GM21447 (cell line): ENCODE data around the gene DDX10.
"Not testable (repeated sequence)": the region's sequence is repeated elsewhere in the genome, so short reads cannot be mapped to it uniquely, and the experiment has no call there.

Source experiments
- ATAC-seq: cut with Tn5 transposase; IDR thresholded peaks from one replicate; pipeline ENCODE4 v1.9.1; 2021; ENCODE audit not compliant: unreplicated experiment

DDX10 gene

DNA sequence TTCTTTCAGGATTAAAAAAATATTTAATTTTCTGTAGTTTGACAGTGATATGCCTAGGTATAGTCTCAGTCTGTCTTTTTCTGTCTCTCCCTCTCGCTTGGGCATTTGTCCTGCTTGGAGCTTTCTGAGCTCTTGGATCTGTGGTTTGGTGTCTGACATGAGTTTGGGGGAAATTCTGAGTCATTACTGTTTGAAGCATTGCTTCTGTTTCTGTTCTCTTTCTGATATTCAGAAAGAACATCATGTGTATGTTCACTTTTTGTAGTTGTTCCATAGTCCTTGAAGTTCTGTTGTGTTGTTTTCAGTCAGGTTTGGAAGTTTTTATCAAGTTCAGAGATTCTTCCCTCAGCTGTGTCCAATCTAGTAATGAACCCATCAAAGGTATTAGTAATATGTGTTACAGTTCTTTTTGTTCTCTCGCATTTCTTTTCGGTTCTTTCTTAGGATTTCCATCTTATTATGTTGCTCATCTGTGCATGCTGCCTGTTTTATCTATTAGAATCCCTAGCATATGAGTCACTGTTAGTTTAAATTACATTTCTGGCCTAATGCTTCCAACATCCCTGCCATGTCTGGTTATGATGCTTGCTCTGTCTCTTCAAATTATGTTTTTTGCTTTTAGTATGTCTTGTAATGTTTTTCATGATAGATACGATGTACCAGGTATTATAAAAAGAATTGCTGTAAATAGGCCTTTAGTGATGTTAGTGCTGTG, 48.4 kb downstream of the DDX10 start:
- peak; percentile 53 for ATAC-seq

DNA sequence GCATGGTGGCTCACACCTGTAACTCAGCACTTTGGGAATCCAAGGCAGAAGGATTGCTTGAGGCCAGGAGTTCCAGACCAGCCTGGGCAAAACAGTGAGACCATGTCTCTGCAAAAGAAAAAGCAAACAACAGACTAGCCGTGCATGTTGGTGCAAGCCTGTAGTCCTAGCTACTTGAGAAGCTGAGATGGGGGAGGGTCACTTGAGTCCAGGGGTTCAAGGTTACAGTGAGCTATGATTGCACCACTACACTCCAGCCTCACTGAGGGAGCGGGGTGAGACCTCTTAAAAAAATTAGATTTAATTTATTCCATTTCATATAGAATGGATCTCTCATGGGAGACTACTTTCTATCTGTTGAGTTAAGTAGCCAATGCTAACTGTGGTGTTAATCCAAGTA, 50.4 kb downstream of the DDX10 start:
- no peak for ATAC-seq

DNA sequence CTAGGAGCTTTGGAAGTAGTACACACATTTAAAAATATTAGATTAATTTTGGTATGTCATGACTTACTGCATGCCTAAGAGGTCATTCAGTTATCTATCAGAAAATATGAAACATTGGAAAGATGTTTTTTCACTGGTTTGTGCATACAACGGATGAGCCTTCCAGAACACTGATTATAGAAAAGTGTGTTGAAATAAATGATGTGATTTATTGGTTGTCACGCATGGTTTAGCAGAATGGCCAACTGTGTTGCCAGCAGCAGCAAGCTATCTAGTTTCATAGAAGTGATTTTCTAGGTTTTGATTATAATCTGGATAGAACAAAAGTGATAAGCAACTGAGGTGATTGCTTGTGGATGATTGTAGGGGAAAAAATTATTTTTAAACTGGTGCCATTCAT, 53.6 kb downstream of the DDX10 start:
- ATAC-seq = no peak

DNA sequence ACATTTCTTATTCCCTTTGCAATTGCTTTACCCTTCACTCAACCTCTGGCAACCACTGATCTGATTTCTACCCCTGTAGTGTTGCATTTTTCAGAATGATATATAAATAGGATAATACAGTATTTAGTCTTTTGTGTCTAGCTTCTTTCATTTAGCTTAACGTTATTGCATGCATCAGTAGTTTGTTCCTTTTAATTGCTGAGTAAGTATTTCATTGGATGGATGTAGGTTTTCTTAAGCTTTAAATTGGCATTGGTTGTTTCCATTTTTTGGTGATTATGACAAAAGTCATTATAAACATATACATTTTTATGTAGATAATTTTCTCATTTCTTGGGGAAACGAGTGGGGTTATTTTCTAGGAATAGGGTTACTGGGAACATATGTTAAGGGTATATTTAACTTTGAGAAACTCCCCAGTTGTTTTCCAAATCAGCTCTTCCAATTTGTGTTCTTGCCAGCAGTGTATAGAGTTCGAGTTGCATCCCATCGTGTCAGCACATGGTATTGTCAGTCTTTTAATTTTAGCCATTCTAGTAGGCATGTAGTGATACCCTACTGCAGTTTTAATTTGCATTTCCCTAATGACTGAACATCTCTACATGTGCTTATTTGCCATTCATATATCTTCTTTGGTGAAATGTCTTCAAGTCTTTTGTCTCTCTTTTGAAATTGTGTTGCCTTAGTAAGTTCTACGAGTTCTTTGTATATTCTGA, 60.3 kb downstream of the DDX10 start:
- ATAC-seq = no peak

DNA sequence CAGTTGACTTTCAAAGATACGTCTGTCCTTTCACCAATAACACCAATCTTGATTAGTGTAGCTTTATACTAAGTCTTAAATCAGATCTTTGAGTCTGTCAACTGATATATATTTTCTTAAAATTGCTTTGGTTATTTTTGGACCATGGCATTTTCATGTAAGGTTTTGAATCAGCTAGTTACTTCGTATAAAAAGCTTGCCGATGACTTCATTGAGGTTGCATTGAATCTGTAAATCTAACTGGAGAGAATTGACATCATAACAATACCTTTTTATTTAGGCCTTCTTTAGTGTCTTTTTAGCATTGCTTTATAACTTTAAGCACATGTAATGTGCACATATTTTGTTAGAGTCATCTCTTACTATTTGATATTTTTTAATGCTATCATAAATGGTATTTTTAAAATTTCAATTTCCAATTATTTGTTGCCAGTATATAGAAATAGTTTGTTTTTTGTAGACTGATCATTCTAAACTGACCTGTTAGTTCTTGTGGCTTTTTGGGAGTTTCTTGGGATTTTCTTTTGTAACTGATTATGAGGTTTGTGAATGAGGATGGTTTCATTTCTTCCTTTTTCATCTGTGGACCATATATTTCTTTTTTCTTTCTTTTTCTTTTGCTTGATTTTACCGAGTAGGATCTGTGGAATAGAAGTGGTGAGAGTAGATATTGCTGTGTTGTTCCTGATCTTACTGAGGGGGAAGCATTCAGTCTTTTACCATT, 61.4 kb downstream of the DDX10 start:
- ATAC-seq = no peak

DNA sequence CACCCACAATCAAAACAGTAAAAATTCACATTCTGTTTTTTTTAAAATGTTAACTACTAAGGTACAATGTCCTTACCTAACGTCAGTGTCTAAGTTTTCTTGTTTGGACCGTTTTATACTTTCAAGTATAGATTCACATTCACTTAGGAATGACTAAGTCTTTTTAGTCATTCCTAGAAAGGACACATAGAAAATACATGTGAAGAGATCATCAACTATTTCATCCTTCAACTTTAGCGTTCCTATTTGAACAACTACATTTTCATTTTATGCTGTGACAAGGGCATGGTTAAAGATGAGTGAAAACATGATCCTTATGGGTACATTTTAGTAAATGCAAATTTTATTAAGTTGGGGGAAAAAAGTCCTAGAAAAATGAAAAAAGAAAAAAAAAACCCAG, 62.8 kb downstream of the DDX10 start:
- ATAC-seq = no peak

DNA sequence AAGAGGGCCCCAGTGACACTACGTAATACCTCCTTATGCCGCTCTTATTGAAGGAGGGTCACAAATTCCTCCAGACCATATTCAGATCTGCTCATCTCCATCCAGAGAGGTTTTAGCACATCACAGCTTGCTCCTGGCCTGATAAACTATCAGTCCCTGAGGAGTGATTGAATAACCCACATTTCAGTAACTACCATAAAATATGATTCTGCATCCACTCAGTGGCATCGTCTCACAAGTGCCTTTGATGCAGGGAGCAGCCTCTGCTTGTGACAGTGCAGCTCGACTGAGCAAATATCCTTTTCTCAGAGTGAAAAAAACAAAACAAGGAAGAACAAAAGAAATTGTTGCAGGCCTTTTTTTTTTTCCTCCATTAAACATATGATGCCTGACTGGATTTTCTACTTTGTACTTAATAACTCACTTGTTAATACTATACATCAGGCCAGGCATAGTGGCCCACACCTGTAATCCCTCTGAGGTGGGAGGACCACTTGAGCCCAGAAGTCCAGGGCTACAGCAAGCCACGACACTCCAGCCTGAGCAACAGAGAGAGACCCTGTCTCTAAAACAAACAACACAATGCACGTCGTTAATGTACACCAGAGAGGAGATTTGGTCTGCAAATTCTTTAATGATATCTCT, 64.5 kb downstream of the DDX10 start:
- ATAC-seq = no peak

DNA sequence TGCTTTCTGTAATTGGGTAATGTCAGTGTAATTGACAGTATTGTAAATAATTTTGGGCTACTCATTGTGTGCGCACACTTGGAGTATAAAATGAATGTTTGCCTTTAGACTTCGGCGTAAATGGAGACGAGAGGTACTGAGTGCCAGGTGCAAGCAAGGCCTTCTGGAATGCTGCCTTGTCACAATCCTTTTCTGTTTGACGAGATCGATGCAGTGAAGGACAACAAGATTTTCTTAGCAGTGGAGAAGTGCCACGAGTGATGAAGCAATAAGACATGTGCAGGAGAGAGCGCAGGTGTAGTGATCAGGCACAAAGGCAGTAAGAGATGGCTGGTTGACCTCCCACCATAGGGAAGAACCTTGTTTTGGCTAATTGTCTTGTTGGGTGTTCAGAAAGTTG, 67.5 kb downstream of the DDX10 start:
- ATAC-seq = no peak

DNA sequence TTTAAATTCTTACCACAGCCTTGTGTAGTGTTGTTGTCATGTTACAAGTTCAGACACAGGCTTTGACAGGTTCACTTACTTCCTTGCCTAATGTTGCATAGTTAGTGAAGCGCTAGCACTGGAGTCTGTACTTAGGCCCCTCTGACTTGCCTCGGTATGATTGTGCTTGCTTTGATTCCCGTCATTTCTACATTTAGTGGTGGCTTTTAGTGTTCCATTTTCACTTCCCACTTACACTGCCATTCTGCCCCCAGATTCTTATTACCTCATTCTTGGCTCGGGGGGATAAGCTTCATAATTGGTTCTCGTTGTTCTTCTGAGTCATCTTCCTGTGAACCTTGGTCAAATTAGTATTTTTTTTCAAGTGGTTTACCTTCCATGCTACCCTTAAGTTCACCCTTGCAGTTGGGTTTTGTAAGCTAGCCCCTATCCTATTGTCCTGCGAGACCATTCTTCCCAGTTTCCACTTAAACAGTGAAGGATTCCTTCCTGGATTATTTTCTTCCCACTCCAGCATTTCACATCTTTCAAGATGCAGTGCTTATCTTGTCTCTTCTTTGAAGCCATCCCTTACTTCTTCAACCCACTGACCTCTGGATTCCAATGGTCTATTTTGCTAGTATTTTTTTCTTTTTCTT, 68.7 kb downstream of the DDX10 start:
- ATAC-seq = peak; percentile 88

DNA sequence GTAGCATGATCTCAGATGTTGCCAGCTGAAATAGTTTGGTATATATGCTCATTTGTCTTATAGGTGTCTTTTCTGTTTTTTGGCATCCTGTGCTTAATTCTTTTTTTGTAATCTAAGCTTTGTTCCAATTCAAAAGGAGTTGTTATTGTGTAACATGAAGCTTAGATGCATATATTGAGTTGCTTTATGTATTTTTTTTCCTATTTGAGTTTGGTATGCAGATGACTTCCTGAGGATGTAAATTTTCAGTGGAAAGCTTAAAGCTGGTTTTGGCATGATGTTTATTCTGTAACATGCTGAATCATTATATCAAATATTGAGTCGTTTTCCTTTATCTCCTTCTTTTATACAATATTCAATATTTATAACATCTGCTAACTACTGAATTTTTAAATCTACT, 69.4 kb downstream of the DDX10 start:
- no peak for ATAC-seq

DNA sequence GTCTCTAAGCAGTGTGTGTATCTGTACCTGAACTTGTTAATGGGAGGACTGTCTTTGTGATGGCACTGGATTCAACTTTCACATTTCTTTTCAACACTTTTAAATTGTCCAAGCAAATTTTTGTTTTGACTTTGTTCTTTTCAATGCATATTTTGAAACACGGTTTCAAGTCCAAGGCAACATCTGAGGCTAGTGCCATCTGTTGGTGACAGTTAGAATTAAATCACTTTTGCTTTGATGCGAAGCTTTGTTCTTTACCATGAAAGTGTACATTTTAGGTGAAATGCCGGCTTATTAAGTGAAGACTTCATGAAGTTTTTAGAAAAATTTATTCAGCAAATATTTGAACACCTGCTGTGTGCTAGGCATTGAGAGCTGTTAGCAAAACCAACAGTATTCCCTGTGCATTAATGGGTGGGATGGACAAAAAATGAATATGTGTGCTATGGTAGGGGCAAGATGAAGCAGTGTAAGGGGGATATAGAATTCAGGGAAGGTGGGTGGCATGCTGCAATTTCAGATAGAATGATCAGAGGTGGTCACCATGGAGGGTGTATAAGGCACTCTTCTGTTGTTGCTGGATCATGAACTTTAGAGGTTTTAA, 70.2 kb downstream of the DDX10 start:
- ATAC-seq = no peak

DNA sequence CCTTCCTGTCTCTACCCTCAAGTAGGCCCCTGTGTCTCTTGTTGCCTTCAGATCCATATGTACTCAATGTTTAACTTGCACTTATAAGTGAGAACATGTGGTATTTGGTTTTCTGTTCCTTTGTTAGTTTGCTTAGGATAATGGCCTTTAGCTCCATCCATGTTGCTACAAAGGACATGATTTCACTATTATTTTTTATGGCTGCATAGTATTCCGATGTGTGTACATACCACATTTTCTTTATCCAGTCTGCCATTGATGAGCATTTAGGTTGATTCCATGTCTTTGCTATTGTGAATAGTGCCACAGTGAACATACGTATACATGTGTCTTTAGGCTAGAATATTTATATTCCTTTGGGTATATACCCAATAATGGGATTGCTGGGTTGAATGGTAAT, 75.3 kb downstream of the DDX10 start:
- ATAC-seq = not testable (repeated sequence)

DNA sequence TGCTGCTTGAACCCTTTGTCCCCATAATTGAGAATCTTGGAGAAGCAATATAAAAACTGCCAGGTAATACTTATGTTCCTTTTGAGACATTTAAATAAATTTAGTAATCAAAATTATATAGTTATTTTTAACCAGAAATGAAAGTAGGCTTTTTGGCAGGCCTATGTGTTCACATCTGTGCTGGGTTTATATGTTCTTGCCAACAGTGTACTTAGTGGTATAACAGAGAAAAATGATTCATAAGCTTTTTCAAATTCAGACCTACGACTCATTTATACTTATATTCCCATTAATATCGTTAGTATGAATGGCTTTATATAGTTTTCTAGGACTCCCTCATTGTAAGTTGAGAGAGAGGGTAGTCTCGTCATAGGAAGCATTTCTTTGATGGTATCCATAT, 79.0 kb downstream of the DDX10 start:
- no peak for ATAC-seq

DNA sequence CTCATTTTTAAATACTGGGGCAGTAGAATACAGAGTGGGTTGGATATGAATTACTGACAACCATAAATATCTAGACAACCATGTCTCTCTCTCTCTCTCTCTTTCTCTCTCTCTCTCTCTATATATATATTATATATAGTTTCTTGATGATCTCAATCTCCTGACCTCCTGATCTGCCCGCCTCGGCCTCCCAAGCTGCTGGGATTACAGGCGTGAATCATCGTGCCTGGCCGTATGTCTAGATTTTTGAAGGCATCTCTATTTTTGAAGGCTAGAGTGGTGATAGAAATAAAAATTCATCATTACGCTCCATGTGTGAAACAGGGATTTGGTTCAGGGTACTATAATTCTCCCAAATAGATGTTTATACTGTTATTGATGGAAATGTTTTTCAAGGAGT, 84.1 kb downstream of the DDX10 start:
- no peak for ATAC-seq

DNA sequence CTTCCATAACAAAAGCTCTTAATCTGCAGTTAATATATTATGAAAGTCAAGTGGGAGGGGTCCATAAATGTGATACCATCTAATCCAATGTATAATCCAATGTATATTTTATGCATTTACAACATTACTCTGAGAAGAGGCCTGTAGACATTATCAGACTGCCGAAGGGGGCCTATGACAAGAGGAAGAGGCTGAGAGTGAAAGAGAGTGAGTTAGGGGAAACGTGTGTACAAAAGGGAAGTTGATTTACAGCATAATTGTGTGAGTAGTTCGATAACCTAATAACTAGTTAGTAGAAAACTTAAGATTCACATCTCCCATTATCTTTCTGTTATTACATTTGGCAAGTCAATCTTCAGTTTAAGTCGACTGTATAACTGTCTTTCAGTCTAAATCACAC, 86.6 kb downstream of the DDX10 start:
- peak; percentile 60 for ATAC-seq

DNA sequence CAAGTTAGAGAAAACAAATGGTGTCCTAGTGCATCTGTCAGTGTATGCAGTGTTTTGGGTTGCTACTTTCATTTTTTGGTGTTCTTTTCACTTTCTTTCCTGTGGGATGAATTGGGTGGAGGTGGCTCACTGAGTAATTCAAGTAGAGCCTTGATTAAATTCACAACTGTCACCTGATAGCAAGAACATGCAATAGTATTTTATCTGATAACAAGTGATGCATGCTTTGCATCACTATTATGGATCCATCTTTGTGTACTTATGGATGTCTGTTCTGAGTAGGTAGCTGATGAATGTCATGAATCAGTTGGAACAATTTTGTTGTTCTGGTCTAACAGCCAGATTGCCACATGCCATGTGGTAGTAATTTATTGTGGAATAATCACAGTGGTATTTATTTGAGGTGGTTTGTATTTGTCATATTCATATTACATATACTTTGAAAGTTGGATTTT, 87.5 kb downstream of the DDX10 start:
- no peak for ATAC-seq

DNA sequence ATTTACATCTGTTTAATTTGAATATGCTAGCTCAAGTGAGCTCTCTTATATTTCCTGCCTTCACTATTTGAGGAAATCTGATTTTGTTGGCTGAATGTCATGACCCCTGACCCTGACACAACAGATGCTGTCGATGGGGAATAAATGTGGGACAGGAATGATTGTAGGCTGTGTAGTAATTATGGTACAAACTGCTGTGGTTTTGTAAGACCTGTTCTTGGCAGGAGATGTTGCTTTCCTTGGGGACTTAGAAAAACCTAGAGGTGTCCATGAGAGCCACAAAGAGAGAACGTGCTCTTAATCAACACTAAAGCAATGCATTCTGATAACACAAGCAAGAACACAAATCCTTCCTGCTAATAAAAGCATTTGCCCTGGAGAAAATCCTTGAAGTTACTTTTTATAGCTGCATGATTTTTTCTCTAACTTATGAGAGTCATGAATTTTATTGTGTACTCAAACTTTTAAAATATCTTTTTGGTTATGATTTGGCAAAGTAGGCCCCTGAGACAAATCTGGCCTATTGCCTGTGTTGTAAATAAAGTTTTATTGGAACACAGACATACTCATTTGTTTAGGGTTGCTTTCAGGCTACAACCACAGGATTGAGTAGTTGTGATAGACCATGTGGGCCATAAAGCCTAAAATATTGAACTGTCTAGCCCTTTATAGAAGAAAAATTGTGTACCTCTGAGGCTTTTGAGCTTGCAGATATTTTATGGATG, 90.2 kb downstream of the DDX10 start:
- no peak for ATAC-seq

DNA sequence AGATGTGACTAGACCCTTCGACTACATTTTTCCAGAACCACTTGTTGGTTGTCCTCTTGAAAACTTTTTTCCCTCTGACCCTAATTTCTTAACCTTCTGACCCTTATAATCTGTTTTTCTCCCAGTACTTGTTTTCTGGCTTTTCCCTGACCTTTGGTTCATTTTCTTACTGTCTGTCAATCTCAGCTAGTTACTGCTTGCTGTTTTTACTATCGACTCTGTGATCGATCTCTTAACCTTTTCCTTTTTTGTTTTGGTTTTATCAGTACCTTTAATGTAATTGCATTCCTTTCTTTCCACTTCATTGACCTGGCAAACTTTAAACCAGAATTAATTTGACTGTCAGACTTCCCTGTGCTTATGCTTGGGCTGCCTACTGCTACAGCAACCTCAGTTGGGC, 92.8 kb downstream of the DDX10 start:
- ATAC-seq = no peak

DNA sequence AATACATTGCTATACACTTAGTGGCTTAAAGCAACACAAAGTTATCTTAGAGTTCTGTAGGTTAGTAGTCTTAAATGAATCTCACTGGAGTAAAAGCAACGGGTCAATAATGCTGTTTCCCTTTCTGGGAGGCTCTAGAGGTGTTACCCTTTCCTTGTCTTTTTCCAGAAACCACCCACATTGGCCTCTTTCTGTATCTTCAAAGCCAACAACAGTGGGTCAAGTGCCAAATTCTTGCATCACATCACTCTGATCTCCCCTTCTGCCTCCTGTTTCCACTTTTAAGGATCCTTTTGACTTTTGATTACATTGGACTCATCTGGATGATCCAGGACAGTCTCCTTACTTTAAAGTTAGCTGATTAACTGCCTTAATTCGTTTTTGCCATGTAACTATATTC, 93.6 kb downstream of the DDX10 start:
- ATAC-seq = no peak

DNA sequence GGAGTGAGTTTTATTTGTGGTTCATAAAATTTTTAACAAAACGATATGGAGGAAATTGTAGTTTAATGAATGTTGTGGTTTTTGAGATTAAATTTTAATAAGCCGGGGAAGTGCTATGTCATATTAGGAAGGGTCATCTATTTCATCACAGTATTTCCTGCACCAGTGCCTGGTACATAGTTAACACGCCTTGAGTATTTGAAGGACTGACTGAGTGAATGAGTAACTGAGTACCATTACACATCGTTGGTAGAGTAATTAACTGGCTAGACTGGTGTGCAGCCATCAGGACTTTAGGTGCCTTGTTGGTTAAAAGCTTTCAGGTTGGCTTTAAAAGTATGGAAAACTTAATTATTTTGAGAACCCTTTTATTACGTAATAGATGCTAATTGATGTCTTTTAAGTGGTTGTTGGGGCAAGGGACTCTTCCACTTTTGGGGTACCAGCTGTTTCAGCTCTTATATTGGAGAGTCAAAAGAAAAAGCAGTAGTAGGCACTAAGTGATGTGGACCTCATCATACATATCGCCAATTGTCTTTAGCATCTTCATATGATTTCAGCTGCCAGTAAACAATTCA, 101.8 kb downstream of the DDX10 start:
- ATAC-seq = no peak
